SK-N-MC (cell line): ENCODE data around the gene CXADR.

Source experiments
- EZH2 ChIP-seq: fragments of 200-600 bp; sonication (generic); IDR thresholded peaks from one replicate; pipeline ENCODE4 v1.6.1; 2017; ENCODE audit warnings: antibody characterized with exemption
- POLR2AphosphoS5 ChIP-seq: IDR thresholded peaks from 2 replicates; pipeline ENCODE4 v1.6.1; 2012; ENCODE audit warnings: mild to moderate bottlenecking, low read depth, low read length, borderline replicate concordance

DNA sequence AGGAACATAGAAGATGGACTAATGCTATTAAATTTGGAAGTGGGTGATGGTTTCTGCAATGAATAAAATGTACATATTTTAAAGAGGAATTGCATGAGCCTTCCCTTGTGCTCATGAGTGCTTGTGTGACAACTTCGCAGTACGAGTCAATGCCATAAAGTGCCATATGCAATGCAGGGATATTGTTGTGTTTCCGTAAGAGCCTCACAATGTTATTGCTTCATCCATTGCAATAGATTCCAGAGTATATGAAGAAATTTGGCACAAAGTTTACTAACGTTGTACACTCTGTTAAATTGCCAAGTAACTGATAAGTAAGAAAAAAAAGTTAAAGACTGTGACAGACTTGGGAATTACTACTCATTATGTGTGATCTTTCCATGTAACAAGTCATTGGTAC lies 77.6 kb downstream of the CXADR start:
- no peak for TF ChIP-seq EZH2
- no peak for TF ChIP-seq POLR2AphosphoS5
